ENCODE results near the gene CCM2. TPM values are rescaled to one million over a fixed set of nuclear protein-coding genes. Genes with fewer than 3 reads are reported as not detected.

Gene CCM2
- total RNA-seq, 1 experiment from 2014 or later: 75.1 TPM

DNA sequence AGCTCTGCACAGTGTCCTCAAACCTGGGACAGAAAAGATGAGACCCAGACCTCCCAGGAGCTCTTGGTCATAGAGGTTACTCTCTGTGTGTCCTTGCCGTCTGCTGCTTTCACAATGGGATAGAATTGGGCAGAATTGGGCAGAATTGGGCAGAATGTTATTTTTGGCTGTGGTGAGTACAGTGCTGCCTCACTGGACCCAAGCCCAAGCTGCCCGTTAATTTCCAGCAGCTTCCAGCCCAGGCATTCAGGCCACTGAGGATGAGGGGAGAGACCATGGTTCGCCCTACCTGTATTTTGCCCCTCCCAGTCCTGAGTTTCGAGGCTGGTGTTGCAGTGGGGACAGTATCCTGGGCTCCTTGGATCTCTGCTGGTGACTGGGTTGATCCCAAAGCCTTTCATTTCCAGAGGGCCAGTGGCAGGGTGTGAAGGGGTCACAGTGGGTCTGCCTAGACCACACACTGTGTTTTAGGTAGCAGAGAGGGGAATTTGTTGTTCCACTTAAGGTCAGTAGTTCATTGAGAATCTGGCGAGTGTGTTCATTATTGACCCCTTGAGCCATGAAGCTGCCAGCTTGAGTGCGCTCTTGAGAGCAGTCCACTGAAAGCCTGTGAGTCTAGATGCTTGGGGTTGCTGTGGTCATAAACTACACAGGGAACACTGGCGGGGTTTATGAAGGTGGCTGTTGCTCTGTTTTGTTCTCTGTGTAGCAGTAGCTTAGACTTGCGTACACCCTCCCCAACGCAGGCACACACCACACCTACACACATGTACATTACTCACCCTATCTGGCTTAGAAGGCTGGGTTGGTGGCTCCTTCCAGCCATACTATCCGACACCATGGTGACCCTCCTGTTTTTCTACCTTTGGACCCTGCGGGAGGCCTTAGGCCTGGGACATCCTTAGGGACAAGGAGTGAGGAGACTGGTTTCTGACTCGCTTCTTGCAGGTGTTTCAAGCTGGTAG lies 65.3 kb downstream of the CCM2 start:
- no peak for DNase-seq (ENCODE audit: low read depth)

DNA sequence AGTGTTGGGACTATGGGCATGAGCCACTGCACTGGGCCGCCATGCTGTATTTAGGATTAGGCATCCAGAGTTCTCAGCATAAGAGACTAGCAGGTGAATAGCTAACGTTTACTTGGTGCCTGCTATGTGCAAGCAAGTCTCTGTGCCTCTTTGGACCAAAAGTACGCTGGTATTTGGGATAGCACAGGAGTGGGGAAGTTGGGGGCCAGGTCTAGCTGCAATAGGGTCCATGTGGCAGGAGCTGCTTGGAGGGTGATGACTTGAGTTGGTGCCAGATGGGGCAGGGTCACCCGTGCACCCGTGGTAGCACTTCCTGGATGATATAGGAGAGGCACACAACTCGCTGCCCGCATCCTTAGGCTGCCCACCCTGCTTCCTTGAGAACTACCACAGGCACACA lies 66.4 kb downstream of the CCM2 start:
- no peak for DNase-seq (ENCODE audit: low read depth)

DNA sequence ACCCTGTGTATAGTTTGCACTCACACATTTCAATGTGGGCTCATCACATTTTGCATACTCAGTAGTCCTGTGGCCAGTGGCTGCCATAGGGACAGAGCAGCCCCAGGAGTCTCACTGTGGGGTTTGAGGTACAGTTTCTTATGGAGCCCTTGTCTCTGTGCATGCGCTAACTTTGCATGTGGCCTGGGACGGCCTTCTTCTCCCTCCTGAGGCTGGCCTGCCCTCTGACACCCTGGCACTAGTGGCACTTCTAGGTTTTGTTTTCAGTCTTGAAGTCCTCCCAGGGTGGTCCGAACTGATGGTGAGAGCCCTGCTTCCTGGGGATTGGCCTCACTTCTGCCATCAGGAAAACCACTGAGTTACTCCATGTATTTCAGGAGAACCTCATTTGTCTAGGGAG lies 67.6 kb downstream of the CCM2 start:
- DNase-seq (ENCODE audit: low read depth): no peak

DNA sequence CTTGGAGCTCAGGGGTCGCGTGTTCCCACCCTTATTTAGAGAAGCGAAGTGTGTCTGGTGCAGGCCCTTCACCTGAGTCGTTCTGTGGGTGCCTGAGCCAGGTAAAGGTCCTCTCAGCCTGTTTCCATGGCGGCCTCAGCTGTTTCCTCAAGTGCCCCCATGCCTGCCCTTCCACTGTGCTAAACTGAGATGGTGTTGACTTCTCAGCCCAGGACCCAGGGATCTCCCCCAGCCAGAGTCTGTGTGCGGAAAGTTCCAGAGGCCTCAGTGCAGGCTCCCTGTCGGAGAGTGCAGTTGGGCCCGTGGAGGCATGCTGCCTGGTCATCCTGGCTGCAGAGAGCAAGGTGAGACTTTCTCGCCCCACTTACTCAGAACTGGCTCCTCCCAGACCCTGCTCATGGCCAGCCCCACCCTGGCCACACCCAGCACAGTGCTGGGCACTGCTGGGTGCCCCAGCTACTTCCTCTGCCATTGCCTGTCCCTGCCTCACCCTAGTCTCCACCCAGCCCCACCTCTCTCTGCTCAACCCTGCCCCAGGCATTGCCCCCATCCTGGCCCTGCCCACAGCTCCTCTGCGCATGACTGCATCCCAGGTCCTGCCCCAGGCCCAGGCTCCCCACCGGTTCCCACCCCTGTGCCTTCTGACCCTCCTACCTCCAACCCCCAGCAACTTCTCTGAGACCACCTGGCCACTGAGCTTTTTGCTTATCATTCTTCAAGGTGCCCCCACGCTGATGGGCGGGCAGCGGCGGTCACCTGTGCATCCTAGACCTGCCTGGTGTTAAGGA lies 68.4 kb downstream of the CCM2 start:
- no peak for DNase-seq (ENCODE audit: low read depth)

DNA sequence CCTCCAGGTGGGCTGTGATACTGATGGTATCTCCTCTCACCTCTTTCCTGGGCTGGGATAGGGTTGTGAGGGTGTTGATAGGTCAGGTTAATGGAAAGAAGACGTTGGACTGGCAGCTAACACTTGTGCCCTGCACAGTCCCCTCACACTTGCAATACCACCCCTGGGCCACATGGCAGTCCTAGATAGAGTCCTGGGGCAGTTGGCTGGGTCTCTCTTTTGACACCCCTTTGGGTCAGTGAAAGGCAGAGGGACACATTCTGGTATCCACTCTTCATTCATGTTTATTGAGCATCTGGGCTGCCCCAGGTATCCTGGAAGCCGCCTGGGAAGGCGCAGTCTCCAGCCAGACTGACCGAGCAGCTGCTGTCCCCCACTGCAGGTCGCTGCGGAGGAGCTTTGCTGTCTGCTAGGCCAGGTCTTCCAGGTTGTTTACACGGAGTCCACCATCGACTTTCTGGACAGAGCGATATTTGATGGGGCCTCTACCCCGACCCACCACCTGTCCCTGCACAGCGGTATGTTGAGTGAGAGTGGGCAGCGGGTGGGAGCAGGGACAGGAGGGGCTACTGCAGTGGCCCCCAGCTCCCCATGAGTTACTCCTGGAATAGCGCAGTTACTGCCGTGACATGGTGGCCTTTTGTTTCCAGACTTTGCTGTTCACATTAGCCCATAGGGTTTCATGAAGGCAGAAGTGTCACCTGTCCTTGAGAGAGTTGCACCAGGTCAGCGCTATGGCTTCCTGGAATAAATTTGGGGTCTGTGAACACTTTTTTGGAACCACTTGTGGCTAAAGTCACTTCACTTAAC lies 69.6 kb downstream of the CCM2 start:
- DNase-seq (ENCODE audit: low read depth): no peak

DNA sequence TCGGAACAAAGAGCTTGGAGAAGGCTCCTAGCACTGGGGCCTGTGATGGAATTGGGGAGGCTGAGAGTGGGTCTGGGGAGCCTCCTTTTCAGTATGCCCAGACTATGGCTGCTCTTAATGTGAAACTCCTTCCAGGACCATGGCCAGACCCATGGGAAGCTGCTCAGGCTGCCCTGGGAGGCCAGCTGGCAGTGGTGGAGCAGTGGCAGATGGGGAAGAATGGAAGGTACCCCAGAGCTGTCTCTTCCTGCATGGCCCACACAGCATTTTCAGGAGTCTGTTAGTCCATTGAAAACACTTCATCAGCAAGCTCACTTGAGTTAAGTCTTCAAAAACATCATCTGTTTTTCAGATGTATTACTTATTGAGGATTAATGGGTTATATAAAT lies 70.2 kb downstream of the CCM2 start:
- no peak for DNase-seq (ENCODE audit: low read depth)

DNA sequence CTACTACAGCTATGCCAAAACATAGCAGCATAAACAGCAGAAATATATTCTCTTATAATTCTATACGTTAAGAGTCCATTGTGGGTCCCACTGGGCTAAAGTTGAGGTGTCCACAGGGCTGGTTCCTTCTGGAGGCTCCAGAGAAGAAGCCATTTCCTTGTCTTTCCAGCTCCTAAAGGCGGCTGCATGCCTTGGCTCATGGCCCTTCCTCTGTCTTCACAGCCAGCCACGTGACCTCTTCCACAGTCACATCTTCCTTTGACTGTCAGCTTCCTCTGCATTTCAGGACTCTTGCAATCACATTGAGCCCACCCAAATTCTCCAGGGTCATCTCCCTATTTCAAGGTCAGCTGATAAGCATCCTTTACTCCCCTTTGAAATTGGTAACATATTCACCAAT lies 71.5 kb downstream of the CCM2 start:
- no peak for DNase-seq (ENCODE audit: low read depth)

DNA sequence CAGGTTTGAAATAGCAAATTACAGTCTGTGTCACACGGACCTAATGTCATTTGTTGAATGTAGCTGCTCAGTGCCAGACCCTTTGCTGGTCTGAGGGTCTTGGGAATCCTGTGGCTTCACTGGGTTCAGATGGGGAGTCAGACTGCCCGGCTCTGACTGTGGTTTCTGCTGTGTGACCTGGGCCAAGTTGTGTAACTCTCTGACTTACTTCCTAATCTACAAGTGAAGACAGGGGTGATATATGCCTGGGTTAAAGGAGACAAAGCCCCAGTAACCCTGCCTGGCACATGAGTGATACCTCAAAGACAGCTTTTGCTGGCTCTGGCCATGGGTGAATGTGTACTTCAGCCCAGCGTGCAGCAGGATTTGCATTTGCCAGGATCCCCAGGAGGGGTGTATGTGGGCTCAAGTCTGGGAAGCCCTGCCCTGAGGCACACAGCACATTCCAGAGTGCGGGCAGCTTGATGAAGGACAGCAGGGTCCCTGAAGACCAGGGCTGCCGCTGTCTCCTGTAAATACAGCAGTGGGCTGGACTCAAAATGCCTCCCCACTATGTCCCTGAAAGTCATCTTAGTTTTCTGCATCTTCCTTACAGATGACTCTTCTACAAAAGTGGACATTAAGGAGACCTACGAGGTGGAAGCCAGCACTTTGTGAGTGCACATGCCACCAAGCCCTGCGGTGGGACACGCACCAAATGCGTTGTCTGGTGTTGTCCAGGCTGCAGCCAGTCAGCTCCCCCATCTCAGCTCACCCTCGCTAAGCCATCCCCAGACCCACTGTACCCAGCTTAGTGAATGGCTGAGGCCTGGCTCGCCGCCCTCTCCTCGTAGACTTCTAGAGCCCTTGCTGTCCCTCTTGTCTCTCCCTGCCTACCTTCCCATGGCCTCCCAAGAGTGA lies 72.4 kb downstream of the CCM2 start:
- no peak for DNase-seq (ENCODE audit: low read depth)

DNA sequence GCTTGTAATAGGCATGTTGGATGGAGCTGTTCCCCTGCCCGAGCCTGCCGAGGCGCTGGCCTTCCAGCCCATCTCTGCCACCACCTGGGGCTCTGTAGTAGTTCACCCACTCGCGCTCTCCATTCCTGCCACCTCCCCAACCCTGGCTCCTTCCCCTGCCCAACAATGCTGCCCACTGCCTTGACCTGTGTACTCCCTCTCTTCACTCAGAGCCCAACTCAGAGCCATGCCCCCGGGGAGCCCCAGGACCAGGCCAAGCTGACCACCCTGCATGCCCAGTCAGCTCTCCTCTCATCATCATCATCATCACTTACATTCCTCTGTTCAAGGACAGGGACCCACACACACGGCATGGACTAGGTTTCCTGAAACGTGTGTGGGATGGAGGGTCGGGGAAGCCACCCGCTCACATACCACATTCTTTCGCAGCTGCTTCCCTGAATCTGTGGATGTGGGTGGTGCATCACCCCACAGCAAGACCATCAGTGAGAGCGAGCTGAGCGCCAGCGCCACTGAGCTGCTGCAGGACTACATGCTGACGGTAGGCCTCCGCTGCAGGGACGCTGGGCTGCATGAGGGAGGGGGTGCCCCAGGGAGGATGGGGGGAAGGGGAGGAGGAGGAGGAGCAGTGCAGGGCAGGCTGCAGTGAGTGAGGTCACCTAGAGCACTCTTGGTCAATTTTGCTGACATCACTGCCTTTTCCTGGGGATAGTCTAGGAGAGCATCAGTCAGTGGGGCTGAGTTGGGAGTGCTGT lies 73.2 kb downstream of the CCM2 start:
- DNase-seq (ENCODE audit: low read depth): no peak

DNA sequence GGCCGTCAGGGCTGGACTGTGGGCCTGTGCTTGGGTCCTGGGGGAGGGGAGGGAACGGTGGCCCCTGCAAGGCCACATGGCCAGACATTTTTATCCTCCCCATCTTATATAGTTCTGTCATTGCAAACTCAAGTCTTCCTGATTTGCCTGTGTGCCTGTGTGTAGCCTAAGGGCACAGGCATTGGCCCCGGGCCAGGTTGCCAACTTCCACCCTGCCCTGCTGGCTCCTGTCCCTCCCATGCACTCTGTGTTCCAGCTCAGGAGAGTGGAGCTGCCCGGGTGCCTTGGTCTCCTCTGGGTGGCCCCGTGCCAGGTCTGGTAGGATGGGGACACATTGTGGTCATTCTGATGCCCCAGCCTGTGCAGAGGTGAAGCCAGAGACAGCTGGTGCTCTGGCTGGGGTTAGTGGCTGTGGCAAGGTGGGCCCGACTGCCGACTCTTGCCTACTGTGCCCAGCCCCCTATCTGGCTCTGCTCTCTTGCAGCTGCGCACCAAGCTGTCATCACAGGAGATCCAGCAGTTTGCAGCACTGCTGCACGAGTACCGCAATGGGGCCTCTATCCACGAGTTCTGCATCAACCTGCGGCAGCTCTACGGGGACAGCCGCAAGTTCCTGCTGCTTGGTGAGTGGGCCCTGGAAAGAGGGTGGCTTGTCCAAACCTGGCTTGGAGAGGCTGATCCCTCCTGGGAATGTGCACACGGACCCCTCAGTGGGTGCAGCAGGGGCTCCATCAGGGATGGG lies 74.0 kb downstream of the CCM2 start:
- peak; percentile 29 for DNase-seq (ENCODE audit: low read depth)

DNA sequence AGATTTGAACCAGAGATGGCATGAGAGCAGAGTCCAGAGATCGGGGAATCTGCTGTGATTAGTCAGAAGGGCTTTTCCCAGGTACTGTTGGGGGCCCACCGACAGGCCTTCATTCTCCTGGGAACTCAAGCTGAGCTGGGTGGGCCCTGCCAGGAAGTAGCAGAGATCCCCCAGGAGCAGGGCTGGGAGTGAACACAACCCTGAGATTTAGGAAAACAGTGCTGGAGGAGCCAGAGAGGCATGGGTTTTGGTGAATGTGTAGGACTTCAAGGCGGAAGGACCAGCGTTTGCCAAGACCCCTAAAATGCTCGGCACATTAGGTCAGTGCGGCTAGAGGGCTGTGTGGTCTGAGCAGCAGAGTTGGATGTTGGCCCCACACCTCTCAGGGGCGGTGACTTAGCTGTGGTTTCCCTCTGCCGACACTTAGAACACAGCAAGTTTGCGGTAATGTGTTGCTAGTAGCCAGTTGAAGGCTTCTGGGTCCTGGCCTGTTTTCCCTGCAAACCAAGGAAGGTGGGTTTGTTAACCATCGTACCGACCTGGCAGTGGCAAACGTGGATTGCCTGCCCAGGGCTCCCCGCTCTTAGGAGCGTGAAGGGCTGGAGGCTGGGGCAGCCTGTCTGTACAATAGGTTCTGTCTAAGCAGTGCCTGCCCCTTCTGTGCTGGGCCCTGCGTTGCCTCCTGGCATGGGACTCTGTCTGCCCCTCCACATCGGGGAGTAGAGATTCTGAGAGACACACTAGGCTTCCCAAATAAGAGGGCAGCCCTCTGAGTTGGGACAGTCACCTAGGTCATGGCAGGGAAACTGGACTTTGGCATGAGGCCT lies 74.7 kb downstream of the CCM2 start:
- no peak for DNase-seq (ENCODE audit: low read depth)

DNA sequence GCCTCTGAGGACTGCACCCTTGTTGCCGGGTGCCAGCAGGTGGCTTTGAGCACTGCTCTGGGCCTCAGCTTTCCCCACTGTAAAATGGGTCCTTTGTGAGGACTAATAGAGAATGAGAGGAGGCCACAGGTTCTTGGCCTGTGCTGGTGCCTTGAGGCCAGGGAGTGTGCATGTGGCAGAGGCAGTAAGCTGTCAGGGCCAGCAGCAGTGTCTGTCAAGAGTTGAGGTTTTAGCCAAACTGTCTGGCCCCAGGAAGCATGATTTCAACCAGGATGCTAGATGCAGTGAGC lies 75.3 kb downstream of the CCM2 start:
- DNase-seq (ENCODE audit: low read depth): no peak

DNA sequence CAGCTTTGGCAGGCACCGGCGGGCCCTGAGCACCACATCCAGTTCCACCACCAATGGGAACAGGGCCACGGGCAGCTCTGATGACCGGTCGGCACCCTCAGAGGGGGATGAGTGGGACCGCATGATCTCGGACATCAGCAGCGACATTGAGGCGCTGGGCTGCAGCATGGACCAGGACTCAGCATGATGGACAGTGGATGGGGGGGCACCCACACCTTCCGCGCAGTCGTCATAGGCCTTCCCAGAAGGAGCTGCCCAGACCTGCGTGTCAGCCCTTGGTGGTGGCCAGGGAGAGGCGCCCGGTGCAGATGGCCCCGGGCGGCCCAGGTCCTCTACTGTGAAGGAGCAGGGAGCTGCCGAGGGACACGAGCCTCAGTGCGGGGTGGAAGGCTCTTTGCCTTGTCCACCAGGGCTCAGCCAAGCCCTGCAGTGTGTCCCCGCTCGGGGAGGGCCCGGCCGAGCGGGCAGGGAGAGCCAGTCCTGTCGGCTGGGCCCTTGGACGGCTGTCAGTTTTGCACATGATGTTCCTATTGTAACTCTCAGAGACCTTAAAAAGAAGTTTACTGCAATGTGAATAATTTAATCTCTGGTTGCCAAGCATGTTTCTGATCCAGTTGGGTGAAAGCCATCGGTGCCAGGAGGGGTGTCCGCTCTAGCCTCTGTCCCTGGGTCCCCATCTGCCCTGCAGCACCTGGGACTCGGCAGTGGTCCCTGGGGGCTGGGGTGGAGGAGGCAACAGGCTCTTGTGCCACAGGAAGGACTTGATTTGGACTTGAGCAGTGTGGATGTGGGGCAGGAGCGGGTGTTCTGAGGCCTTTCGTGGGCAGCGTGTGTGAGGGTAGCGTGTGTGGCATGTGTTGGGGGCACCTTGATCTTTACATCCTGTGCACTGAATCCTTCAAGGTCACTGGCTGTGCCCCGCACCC lies 76.1 kb downstream of the CCM2 start:
- no peak for DNase-seq (ENCODE audit: low read depth)

DNA sequence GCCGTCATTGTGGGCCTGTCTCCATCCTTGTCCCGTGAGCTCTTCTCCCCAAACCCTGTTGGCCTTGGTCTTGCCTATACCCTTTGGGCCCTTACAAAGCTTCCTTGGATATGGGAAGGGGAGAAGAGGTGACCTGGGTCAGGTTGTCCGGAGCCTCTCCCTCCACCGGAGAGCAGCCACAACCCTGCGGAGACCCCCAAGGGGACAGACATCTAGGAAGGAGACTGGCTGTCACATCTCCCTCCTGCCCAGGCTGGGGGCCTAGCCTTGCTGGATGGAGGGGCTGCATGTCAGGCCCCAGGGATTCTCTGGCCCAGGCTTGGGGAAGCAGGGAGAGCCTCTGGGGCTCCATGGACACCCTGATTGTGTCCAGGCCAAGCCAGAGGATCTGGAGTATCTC lies 76.9 kb downstream of the CCM2 start:
- no peak for DNase-seq (ENCODE audit: low read depth)

DNA sequence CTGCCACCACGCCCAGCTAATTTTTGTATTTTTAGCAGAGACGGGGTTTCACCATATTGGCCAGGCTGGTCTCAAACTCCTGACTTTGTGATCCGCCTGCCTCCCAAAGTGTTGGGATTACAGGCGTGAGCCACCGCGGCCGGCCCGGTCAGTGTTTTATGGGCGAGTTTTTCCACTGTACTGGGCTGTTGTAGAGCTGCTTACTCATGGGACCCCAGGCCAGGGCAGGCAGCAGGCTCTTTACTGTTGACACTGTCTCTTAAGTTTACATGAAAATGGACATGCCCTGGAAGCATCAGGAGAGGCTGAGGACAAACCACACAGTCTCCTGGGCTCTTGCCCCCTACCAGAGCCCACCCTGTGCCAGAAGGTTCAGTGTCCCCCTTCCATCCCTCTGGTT lies 77.6 kb downstream of the CCM2 start:
- DNase-seq (ENCODE audit: low read depth): no peak

DNA sequence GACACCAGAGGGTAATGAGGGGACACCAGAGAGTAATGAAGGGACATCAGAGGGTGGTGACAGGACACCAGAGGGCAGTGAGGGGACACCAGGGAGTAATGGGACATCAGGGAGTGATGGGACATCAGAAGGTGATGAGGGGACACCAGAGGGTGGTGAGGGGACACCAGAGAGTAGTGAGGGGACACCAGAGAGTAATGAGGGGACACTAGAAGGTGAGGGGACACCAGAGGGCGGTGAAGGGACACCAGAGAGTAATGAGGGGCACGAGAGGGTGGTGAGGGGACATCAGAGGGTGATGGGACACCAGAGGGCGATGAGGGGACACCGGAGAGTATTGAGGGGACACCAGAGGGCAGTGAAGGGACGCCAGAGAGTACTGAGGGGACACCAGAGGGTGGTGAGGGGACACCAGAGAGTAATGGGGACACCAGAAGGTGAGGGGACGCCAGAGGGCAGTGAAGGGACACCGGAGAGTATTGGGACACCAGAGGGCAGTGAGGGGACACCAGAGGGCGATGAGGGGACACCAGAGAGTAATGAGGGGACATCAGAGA lies 78.2 kb downstream of the CCM2 start:
- no peak for DNase-seq (ENCODE audit: low read depth)

DNA sequence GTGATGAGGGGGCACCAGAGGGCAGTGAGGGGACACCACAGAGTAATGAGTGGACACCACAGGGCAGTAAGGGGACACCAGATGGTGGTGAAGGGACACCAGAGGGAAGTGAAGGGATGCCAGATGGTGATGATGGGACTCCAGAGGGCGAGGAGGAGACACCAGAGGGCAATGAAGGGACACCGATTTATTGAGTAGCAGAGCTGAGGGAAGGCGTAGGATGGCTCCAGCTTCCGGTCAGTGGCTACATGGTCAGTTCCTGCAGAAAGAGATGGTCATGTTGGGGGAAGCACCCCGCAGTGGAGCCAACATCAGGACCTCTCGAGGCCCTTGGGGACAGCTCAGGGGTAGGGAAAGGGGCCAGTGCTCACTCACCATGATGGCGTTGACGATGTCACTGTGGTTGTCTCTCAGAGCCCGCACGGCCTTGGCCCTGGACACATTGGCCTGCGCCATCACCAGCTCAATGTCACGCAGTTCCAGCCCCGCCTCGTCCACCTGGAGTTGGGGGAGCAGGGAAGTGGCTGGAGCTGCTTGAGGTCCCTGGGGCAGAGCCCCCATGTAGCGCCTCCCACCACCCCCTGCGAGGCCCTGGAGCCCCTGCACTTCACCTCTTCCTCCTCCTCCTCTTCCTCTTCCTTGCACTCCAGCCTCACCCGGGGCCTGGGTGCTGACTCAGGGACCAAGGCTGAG lies 80.4 kb downstream of the CCM2 start:
- DNase-seq (ENCODE audit: low read depth): peak; percentile 29
